B cell (primary cell): Measurements from ENCODE around the gene TWIST2. TPM values are rescaled to one million over a fixed set of nuclear protein-coding genes. Genes with fewer than 3 reads are reported as not detected.

Experiments used
- ATAC-seq: fragments of 200-7000 bp; cut with Tn5 transposase; one replicate; pipeline ENCODE4 v1.10.0; 2021; ENCODE audit warnings: low read depth, mild to moderate bottlenecking, moderate number of reproducible peaks, moderate library complexity
- CTCF ChIA-PET: fragments of 350-600 bp; sonication (Branson Sonifier 250); formaldehyde crosslinking; loops from one replicate; lab custom pipeline; 2021; ENCODE audit warnings: antibody characterized with exemption, inconsistent platforms; lab: Charles Lee
- POLR2A ChIA-PET: fragments of 350-600 bp; sonication (Branson Sonifier 250); formaldehyde crosslinking; loops from one replicate; lab custom pipeline; 2021; ENCODE audit warnings: antibody characterized with exemption; lab: Charles Lee
- DNase-seq: peaks from one replicate; pipeline ENCODE4 v3.0.0; 2013
- H2AFZ ChIP-seq: 2 replicates; pipeline ENCODE4 v1.6.1; 2012; ENCODE audit warnings: mild to moderate bottlenecking, low read depth, low read length; ENCODE audit not compliant: insufficient read depth, poor library complexity, severe bottlenecking
- H3K27ac ChIP-seq, 2 donors: 1 replicate in 1 of 2; 2 replicates in 1 of 2; pipeline ENCODE4 v1.5.1; 2012 to 2013; ENCODE audit warnings: low read length in 2 of 2, mild to moderate bottlenecking in 2 of 2, moderate library complexity in 1 of 2
- H3K27me3 ChIP-seq, 4 experiments: fragments of 200-600 bp in 1 of 4; sonication (generic) in 1 of 4; replicated peaks in 1 of 4; 1 replicate in 2 of 4; 2 replicates in 2 of 4; pipeline versions ENCODE4 v1.6.1 to v1.7.0; 2013 to 2016; ENCODE audit warnings: low read length in 3 of 4, mild to moderate bottlenecking in 2 of 4, mixed read lengths in 1 of 4, moderate library complexity in 1 of 4; ENCODE audit not compliant: insufficient read depth in 4 of 4, control insufficient read depth in 3 of 4; ENCODE audit errors: control extremely low read depth in 1 of 4
- H3K36me3 ChIP-seq, 2 experiments: replicated peaks in 1 of 2; 1 replicate in 1 of 2; 2 replicates in 1 of 2; pipeline versions ENCODE4 v1.6.1 to v1.7.1; 2013; ENCODE audit warnings: low read length in 1 of 2; ENCODE audit not compliant: insufficient read depth in 2 of 2, control insufficient read depth in 1 of 2; ENCODE audit errors: control extremely low read depth in 1 of 2, extremely low read depth in 1 of 2
- H3K4me1 ChIP-seq, 2 donors: fragments of 200-600 bp in 1 of 2; sonication (generic) in 1 of 2; 1 replicate in 1 of 2; 2 replicates in 1 of 2; pipeline versions ENCODE4 v1.5.1 to v1.6.1; 2013 to 2017; ENCODE audit warnings: low read length in 2 of 2; ENCODE audit not compliant: control insufficient read depth in 2 of 2, insufficient read depth in 2 of 2
- H3K4me2 ChIP-seq: replicated peaks from 2 replicates; pipeline ENCODE3; 2012; ENCODE audit warnings: mild to moderate bottlenecking, low read depth, low read length; ENCODE audit not compliant: poor library complexity, severe bottlenecking
- H3K4me3 ChIP-seq, 5 experiments: fragments of 200-600 bp in 1 of 5; sonication (generic) in 1 of 5; 1 replicate in 3 of 5; 2 replicates in 2 of 5; pipeline versions ENCODE4 v1.5.1 to v1.7.0; 2011 to 2016; ENCODE audit warnings: low read length in 4 of 5, mild to moderate bottlenecking in 4 of 5, low read depth in 2 of 5, control low read depth in 1 of 5, moderate library complexity in 1 of 5; ENCODE audit not compliant: insufficient read depth in 1 of 5; ENCODE audit errors: control extremely low read depth in 1 of 5, extremely low read depth in 1 of 5
- H3K79me2 ChIP-seq: fragments of 200-600 bp; sonication (generic); one replicate; pipeline ENCODE4 v1.6.0; 2016; ENCODE audit warnings: low read length; ENCODE audit not compliant: control insufficient read depth, insufficient read depth
- H3K9ac ChIP-seq: fragments of 200-600 bp; sonication (generic); 2 replicates; pipeline ENCODE4 v1.6.1; 2017; ENCODE audit warnings: mild to moderate bottlenecking, low read length, moderate library complexity
- H3K9me3 ChIP-seq, 3 donors: one replicate each; pipeline versions ENCODE4 v1.6.1 to v1.7.1; 2013; ENCODE audit warnings: low read length in 2 of 3; ENCODE audit not compliant: control insufficient read depth in 2 of 3, insufficient read depth in 1 of 3; ENCODE audit errors: control extremely low read depth in 1 of 3
- H4K20me1 ChIP-seq: 2 replicates; pipeline ENCODE4 v1.6.0; 2012; ENCODE audit warnings: mild to moderate bottlenecking, low read length; ENCODE audit not compliant: insufficient read depth, control insufficient read depth, poor library complexity, severe bottlenecking
- H3K27ac Mint-ChIP-seq: one replicate; pipeline ENCODE4 v1.8.0; 2021; ENCODE audit warnings: mixed read lengths
- H3K27me3 Mint-ChIP-seq: one replicate; pipeline ENCODE4 v1.8.0; 2021; ENCODE audit warnings: mixed read lengths
- H3K4me1 Mint-ChIP-seq: one replicate; pipeline ENCODE4 v1.8.0; 2021; ENCODE audit warnings: mixed read lengths
- H3K4me3 Mint-ChIP-seq: one replicate; pipeline ENCODE4 v1.8.0; 2021; ENCODE audit warnings: mixed read lengths
- H3K9me3 Mint-ChIP-seq: one replicate; pipeline ENCODE4 v1.8.0; 2022; ENCODE audit warnings: mixed read lengths; ENCODE audit not compliant: insufficient read depth
- EZH2 ChIP-seq: IDR thresholded peaks from 2 replicates; pipeline ENCODE4 v1.6.1; 2012; ENCODE audit warnings: borderline replicate concordance, low read depth, mild to moderate bottlenecking, moderate library complexity, low read length; ENCODE audit not compliant: insufficient read depth, poor library complexity, severe bottlenecking
- WGBS: methylation state at CpG from one replicate; pipeline ENCODE4 v1.1.5; 2013; ENCODE audit warnings: missing lambda C conversion rate; ENCODE audit not compliant: insufficient coverage; 5-methylcytosine and 5-hydroxymethylcytosine counted together
- intact Hi-C: fragments of 100-400 bp; cut with micrococcal nuclease; formaldehyde crosslinking; loops from one replicate; pipeline ENCODE4 v1.10.0; 2022
- polyA plus RNA-seq: library from polyadenylated mRNA; depleted of rRNA; stranded (reverse); fragments of >200 nt; gene quantifications from 2 replicates; pipeline ENCODE4 v1.2.3, GENCODE V29; 2012
- total RNA-seq, 2 donors: library from RNA; stranded (reverse); fragments of 120-200 nt in 1 of 2; gene quantifications; 1 replicate in 1 of 2; 2 replicates in 1 of 2; pipeline versions ENCODE4 v1.2.3 to v1.2.4, GENCODE V29; 2013 to 2022
- TF ChIP-seq, protein P1 (sequence below): fragments of 200-600 bp; IDR thresholded peaks from one replicate; pipeline ENCODE4 v1.8.0; 2022; ENCODE audit warnings: antibody characterized with exemption, mild to moderate bottlenecking

Gene TWIST2
- total and polyA plus RNA-seq, 2 donors (not counting 1 experiment from before 2014, with no cell fraction given): 0.07 TPM; not detected in 1

GRCh38 chr2:238875471-238876231, 27.8 kb downstream of the TWIST2 start:
- H3K27me3 Mint-ChIP-seq: peaks cover 8% of the 10 kb centered on the region
- no peaks in the 10 kb centered on the region for H3K4me1 Mint-ChIP-seq
- no peaks in the 10 kb centered on the region for H3K27me3 ChIP-seq
- H3K9ac ChIP-seq: no peak overlapping the region
- H3K9me3 Mint-ChIP-seq: no peaks in the 10 kb centered on the region
- ChIA-PET CTCF (no interaction called here), POLR2A (no interaction called here)
- no peak for DNase-seq
- no peak overlapping the region for H3K4me3 Mint-ChIP-seq
- intact Hi-C loops: no loop called here
- no peak overlapping the region for H3K27ac ChIP-seq
- H2AFZ ChIP-seq: no peak overlapping the region
- WGBS: 87% methylated on average over 14 of the region's 17 CpGs
- no peak overlapping the region for H3K27ac Mint-ChIP-seq
- no peak overlapping the region for H3K4me3 ChIP-seq
- no peaks in the 10 kb centered on the region for H3K4me1 ChIP-seq
- ATAC-seq: no peak
- H3K79me2 ChIP-seq: no peaks in the 10 kb centered on the region
- peaks cover 0 to 16% (median 0%) of the 10 kb centered on the region in 3 donors for H3K9me3 ChIP-seq
- H3K36me3 ChIP-seq: no peaks in the 10 kb centered on the region
- TF ChIP-seq EZH2: no peak
- TF ChIP-seq, protein P1, sequence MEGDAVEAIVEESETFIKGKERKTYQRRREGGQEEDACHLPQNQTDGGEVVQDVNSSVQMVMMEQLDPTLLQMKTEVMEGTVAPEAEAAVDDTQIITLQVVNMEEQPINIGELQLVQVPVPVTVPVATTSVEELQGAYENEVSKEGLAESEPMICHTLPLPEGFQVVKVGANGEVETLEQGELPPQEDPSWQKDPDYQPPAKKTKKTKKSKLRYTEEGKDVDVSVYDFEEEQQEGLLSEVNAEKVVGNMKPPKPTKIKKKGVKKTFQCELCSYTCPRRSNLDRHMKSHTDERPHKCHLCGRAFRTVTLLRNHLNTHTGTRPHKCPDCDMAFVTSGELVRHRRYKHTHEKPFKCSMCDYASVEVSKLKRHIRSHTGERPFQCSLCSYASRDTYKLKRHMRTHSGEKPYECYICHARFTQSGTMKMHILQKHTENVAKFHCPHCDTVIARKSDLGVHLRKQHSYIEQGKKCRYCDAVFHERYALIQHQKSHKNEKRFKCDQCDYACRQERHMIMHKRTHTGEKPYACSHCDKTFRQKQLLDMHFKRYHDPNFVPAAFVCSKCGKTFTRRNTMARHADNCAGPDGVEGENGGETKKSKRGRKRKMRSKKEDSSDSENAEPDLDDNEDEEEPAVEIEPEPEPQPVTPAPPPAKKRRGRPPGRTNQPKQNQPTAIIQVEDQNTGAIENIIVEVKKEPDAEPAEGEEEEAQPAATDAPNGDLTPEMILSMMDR: no peak
- H3K4me2 ChIP-seq: no peak overlapping the region
- no peaks in the 10 kb centered on the region for H4K20me1 ChIP-seq

GRCh38 chr2:238876232-238876630, 28.3 kb downstream of the TWIST2 start:
- TF ChIP-seq, protein P1: no peak
- no peak for TF ChIP-seq EZH2
- no peak for ATAC-seq
- no peaks in the 10 kb centered on the region for H3K9me3 Mint-ChIP-seq

More at GRCh38 chr2:238876232-238876630, 28.3 kb downstream of the TWIST2 start:
- Histone ChIP-seq H3K9ac (no peak overlapping the region), H3K4me1 (no peaks in the 10 kb centered on the region), H3K27ac (no peak overlapping the region), H2AFZ (no peak overlapping the region), H3K4me2 (no peak overlapping the region), H3K9me3 (peaks cover 0 to 16% (median 0%) of the 10 kb centered on the region in 3 donors), H3K79me2 (no peaks in the 10 kb centered on the region), H3K4me3 (no peak overlapping the region), H3K36me3 (no peaks in the 10 kb centered on the region), H4K20me1 (no peaks in the 10 kb centered on the region), H3K27me3 (no peaks in the 10 kb centered on the region)
- H3K4me1 Mint-ChIP-seq: no peaks in the 10 kb centered on the region
- WGBS: no CpG with 5 or more reads among the region's 3 CpGs
- CTCF ChIA-PET: no interaction called here
- H3K27ac Mint-ChIP-seq: no peak overlapping the region
- H3K4me3 Mint-ChIP-seq: no peak overlapping the region
- no peak for DNase-seq
- POLR2A ChIA-PET: no interaction called here
- intact Hi-C loops: no loop called here
- H3K27me3 Mint-ChIP-seq: peaks cover 8% of the 10 kb centered on the region
